ENCODE data around the gene EIF4EBP2.

GRCh38 chr10:70455213-70455630 is 51.3 kb downstream of the EIF4EBP2 start:
- TF ChIP-seq CTCF (conservative IDR thresholded peaks at IDR 0.05; ENCODE audit: low read depth in 2 of 2) (no peak), JUNB (IDR thresholded peaks at IDR 0.05; ENCODE audit: unreplicated experiment) (no peak)
